NCI-H510A (cell line): ENCODE results near the gene CDH4.

ENCODE experiments used
- DNase-seq: peaks from one replicate; lab custom pipeline; 2025; lab: John Stamatoyannopoulos, UW

Gene CDH4

GRCh38 chr20:61519488-61519887, 267.4 kb downstream of the CDH4 start:
- DNase-seq = no peak

DNA sequence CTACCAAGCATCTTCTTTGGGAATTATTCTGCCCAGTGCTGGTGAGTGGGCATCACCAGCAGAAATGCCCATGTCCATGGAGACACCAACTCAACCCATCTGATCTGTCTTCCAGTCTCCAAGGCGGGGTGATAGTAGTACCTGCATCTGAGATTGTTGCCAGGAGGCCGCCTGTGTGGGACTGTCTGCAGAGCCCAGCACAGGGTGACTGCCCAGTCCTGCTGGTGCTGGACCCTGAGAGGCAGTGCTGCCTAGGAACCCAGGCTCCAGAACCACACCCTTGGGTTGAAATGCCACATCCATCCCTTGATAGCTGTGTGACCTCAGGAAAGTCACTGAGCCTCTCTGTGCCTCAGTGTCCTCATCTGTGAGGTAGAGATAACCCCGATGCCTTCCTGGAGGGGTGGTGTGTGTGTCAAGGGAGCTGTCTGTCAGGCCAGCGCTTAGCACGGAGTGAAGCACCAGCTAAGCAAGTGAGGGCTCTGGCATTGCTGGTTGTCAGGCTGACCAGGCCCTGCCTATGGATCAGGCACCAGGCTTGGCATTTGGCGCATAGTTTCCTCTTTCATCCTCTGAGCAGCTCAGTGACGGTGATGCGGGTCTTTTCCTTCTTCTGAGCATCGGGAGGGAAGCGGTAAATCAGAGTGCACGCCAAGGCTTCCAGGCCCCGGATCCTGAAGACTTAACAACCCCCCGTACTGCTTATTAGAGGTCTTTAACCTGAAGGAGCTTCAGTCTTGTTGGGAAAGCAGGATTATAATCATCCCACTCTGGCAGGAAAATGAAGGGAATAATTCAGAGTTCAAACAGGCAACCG, 268.2 kb downstream of the CDH4 start:
- no peak for DNase-seq

DNA sequence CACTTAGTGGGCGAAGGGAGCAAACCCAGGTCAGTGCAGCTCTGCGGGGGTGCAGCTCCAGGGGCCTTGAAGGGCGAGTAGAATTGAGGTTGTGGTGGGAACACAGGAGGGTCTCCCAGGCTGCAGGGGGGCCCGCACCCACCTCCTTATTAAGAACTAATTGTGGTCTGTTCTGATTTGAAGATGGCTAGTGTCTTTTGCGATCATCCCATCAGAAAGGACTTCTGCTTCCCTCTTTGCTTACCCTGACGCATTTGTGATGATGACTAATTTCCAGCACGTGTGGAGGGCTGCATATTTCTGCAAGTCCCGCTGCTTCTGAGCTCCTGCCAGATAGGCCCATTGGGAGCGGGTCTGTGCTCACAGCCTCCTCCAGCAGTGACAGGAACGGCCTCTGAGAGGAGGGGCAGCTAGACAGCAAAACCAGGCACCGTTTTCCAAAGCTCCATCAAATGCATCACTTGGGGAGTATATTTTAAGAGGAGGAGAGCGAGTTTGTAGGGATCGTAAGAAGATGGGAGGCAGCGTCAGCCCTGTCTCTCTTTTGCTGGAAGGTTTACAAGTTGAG, 268.9 kb downstream of the CDH4 start:
- DNase-seq = no peak

DNA sequence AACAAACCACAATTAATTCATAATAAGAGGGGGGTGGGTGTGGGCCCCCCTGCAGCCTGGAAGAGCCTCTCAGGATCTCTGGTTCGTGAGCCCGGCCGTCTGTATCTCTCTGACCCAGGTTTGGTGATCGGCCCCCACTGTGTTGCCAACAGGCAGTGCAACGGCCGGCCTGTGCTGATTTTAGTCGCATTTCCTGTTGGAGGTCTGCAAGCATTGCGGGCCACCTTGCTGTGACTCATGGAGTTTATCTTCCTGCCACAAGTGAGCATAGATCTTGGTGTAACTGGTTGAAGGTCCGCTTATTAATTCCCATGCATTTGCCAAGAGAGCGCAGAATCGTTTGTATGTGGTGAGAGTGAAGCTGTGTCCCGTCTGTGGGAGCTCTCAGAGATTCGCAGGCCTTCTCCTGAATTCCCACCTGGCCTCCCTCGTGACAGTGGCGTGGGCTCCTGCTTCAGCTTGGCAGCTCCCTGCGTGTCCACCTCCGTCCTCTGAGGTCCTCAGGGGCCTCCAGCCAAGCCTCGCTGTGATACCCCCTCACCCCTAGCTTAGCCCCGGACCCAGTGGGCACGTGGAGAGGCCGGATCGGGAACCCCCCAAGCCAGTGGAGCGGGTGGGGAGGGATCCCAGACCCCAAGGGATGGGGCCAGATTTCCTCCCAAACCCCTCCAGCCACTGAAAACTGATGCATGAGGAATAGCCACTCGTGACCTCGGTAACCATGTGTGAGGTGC, 269.8 kb downstream of the CDH4 start:
- no peak for DNase-seq

GRCh38 chr20:61522498-61523090, 270.5 kb downstream of the CDH4 start:
- no peak for DNase-seq

GRCh38 chr20:61523145-61523544, 271.1 kb downstream of the CDH4 start:
- no peak for DNase-seq

GRCh38 chr20:61524951-61525666, 273.0 kb downstream of the CDH4 start:
- DNase-seq = no peak

DNA sequence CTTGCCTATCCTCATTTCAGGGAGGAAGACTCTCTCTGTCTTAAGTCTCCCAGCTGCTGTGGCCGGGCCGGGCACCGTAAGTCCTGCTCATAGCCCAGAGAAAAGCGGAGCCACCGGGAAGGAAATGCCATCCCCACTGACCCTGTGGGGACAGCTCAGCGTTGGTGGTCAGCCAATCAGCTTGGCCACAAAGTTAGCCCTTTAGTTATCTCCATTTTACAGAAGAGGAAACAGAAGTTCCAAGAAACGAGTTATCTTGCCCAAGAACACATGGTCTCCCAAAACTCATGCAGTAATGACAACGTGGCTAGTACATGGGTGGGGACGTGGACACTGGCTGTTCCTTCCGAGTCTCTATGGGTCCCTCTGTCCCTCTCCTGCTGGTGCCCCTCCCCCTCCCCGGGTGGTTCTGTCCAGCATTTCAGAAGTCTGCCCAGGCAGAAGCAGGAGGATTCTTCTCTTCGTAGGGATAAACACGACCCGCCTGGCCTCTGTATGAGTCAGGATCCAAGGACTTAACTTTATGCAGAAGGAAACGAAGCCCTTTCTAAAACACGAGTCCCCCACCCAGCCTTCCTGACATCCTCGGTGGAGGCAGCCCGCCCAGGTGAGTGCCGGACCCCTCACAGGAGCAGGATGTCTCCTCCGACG, 273.8 kb downstream of the CDH4 start:
- DNase-seq = no peak

GRCh38 chr20:61526907-61527306, 274.8 kb downstream of the CDH4 start:
- DNase-seq = no peak

DNA sequence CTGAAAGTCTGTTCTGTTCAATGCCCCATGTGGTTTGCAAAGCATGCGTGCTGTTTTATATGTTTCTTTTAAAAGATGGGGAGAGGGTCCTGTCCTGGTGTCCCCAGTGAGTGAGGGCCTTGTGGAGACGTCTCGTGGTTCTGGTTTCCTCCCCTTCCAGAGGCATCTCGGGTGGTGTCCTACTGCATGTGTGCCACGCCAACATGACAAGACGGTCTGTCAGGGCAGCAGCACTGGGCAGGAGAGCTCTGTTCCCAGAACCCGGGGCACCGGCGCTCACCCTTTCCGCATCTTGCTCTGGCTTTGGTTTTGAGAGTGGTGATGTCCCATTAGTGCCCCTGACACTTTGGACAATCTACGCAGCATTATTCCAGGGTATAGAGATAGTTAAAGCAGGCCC, 275.6 kb downstream of the CDH4 start:
- DNase-seq = no peak

DNA sequence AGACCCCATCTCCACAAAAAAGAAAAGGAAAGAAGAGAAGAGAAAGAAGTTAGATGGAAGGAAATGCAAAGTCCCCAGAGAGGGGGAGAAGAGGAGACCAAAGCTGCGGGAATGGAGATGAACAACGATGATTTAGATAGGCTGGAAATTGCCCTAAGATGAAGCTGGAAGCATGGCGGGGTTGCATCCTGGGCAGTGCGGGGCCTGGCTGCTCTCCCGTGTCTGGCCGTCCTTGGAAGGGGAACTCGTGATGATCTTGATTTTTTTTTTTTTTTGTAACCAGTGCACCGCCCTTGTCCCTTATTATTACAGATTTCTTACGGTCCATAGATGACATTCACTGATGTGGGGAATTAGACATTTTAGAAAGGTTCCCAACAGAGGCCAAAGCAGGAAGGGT, 276.5 kb downstream of the CDH4 start:
- DNase-seq = no peak

DNA sequence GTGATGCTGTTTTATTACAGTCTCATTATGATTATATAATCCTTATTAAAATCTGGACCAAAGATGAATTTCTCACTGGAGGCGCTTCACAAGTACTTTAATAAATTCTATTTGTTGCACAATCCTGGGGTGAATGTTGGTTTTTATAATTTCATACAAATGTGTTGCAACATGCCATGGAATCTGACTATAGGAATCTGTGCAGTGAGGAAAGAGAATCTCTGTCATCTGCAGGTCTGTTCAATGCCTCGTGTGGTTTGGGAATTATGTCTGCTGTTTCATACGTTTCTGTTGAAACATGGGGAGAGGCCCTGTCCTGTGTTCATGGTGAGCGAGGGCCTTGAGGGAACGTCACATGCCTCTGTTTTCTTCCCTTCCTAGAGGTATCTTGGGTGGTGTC, 277.3 kb downstream of the CDH4 start:
- no peak for DNase-seq

- no peak for DNase-seq
Observed at GRCh38 chr20:61531553-61532345, 279.7 kb downstream of the CDH4 start.

DNA sequence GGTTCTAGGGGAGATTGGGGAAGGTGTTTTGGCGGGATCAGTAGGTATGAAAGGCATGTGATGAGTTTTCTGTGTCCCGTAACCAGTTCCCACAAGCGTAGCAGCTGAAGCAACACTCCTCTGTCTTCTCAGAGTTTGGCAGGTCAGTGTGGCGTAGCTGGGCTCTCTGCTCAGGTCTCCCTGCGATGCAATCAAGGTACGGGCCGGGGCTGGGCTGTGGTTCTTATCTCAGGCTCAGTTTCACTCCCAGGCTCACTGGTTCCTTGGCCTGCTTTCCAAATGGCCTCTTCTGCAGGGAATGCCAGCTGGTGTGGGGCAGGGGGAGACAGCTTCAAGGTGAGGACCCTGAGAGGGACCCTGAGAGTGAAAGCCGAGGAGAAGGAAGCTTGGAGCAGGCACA, 280.7 kb downstream of the CDH4 start:
- DNase-seq = no peak

DNA sequence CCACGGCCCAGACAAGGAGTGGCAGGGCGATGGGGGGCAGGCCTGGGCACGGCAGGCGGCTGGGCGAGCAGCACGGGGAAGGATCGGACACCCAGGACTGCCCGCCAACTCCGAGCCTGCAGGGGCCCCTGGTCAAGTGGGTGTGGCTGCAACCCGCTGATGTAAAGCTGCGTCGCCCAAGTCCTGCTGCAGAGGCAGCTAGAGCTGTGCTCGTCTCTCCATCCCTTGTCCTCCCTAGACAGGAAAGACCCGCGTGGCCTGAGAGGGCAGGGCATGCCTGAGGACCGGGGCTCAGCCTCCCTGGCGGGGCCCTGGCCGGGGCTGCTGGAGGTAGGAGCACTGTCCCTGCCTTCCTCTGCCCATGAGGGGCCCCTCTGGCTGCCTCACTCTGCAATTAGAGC, 281.2 kb downstream of the CDH4 start:
- no peak for DNase-seq

DNA sequence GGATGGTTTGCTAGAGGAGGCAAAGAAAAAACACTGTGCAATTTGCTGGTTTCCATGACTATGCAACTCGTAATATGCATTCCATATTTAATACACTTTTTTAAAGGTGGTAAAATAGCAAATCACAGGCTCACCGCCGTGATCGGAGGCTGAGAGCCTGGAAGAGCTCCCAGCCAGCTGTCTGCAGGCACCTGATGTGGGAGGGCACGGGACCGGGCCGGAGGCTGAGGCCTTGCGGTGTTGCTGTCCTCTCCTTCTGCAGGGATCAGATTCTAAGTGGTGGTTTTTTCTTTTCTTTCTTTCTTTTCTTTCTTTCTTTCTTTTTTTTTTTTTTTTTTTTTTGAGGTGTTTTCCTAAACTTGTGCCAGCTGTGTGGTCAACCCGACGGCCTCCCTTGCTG, 282.3 kb downstream of the CDH4 start:
- DNase-seq = no peak

DNA sequence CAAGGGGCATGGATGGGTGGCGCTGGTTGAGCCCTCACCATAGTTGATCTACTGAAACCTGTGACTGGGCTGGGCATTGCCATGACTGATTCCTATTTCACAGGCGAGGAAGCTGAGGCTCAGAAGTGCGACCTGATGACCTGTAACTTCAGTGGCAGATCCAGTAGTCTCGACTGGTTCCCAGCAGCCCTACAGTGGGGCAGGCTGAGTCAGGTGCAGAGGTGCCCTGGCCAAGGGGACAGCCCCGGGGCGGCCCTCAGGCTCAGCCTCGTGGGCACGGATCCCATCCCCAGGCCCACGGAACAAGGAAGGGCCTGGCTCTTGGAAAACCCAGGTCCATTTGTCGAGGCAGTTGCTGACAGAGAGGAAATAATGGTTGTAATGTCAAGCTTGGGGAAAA, 283.0 kb downstream of the CDH4 start:
- no peak for DNase-seq

- no peak for DNase-seq
Observed at GRCh38 chr20:61535536-61535935, 283.5 kb downstream of the CDH4 start.

DNA sequence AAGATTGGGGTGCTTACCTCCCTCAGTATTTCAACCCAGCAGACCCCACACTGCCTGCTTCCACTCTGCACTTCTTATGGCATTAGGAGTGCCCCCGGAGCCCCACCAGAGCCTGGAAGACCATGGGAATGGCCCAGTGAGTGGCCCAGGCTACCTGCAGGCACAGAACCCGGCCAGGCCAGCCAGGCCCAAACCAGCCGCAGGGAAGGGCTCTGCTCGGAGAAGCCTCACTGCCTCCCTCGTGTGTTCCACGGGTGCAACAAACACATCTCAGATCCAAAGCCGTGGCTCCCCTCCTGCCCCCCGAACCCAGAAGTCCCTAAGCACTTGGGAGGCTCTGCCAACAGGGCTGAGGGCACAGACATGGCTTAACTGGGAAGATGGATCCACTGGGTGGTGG, 283.9 kb downstream of the CDH4 start:
- no peak for DNase-seq

DNA sequence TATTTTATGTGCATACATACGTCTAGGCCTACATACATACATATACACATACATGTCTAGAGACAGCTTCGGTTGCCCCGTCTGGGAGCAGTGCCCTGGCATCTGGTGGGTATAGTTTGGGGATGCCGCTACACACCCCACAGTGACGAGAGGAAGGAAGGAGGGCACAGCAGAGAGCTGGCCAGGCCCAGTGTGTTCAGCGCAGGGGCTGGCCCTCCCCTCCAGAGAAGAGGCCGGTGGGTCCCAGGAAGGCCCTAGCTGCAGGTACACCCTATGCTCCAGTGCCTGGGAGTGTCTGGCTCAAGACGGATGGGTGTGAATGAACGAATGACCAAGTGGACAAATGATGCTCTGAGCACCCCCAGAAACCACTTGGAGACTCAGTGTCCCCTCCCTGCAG, 284.6 kb downstream of the CDH4 start:
- DNase-seq = no peak
